SK-N-SH treated with all-trans-retinoic acid at 6 μM for 48 hours (cell line): ENCODE measurements around the gene IWS1.

Experiments
- ATAC-seq: fragments of 200-7000 bp; cut with Tn5 transposase; 3 replicates; pipeline ENCODE4 v1.9.1; 2020; ENCODE audit warnings: mild to moderate bottlenecking, moderate library complexity
- BACH2 ChIP-seq: fragments of 250-450 bp; sonication (Bioruptor Pico); IDR thresholded peaks from 2 replicates; pipeline ENCODE4 v1.9.0; 2021; ENCODE audit warnings: mild to moderate bottlenecking, borderline replicate concordance
- CREB5 ChIP-seq: fragments of 250-450 bp; sonication (Bioruptor Pico); IDR thresholded peaks from 2 replicates; pipeline ENCODE4 v1.5.1; 2020; ENCODE audit warnings: low read depth, mild to moderate bottlenecking, moderate library complexity
- CSDC2 ChIP-seq: fragments of 250-450 bp; sonication (Bioruptor Pico); IDR thresholded peaks from 2 replicates; pipeline ENCODE4 v1.5.0; 2020; ENCODE audit warnings: mild to moderate bottlenecking, moderate library complexity
- ESRRG ChIP-seq: fragments of 250-450 bp; sonication (Bioruptor Pico); IDR thresholded peaks from 2 replicates; pipeline ENCODE4 v1.6.1; 2021; ENCODE audit warnings: mild to moderate bottlenecking
- GLIS3 ChIP-seq: fragments of 250-450 bp; sonication (Bioruptor Pico); IDR thresholded peaks from 2 replicates; pipeline ENCODE4 v1.5.0; 2020; ENCODE audit warnings: mild to moderate bottlenecking, moderate library complexity
- ISL1 ChIP-seq: fragments of 250-450 bp; sonication (Bioruptor Pico); IDR thresholded peaks from 2 replicates; pipeline ENCODE4 v2.1.2; 2022; ENCODE audit warnings: mild to moderate bottlenecking, moderate library complexity
- OSR1 ChIP-seq: fragments of 250-450 bp; sonication (Bioruptor Pico); IDR thresholded peaks from 2 replicates; pipeline ENCODE4 v1.8.0; 2022; ENCODE audit warnings: moderate library complexity, mild to moderate bottlenecking, inconsistent platforms
- PATZ1 ChIP-seq: fragments of 250-450 bp; sonication (Bioruptor Pico); IDR thresholded peaks from 2 replicates; pipeline ENCODE4 v1.8.0; 2020; ENCODE audit warnings: mild to moderate bottlenecking, moderate library complexity, borderline replicate concordance
- RARB ChIP-seq: fragments of 250-450 bp; sonication (Bioruptor Pico); IDR thresholded peaks from 2 replicates; pipeline ENCODE4 v1.8.0; 2021; ENCODE audit warnings: mild to moderate bottlenecking, moderate library complexity
- SNAI2 ChIP-seq: fragments of 250-450 bp; sonication (Bioruptor Pico); IDR thresholded peaks from 2 replicates; pipeline ENCODE4 v1.5.0; 2020; ENCODE audit warnings: mild to moderate bottlenecking, moderate library complexity
- TCF4 ChIP-seq: fragments of 250-450 bp; sonication (Bioruptor Pico); IDR thresholded peaks from 2 replicates; pipeline ENCODE4 v1.8.0; 2021; ENCODE audit warnings: mild to moderate bottlenecking, moderate library complexity, borderline replicate concordance
- TOX ChIP-seq: fragments of 250-450 bp; sonication (Bioruptor Pico); IDR thresholded peaks from 2 replicates; pipeline ENCODE4 v1.8.0; 2021; ENCODE audit warnings: mild to moderate bottlenecking, moderate library complexity, borderline replicate concordance
- ZC3H10 ChIP-seq: fragments of 250-450 bp; sonication (Bioruptor Pico); IDR thresholded peaks from 2 replicates; pipeline ENCODE4 v1.5.1; 2021; ENCODE audit warnings: mild to moderate bottlenecking, moderate library complexity
- ZFP3 ChIP-seq: fragments of 250-450 bp; sonication (Bioruptor Pico); IDR thresholded peaks from 2 replicates; pipeline ENCODE4 v1.5.0; 2020; ENCODE audit warnings: mild to moderate bottlenecking, moderate library complexity
- ZFP30 ChIP-seq: fragments of 450-650 bp; formaldehyde crosslinking; IDR thresholded peaks from 2 replicates; pipeline ENCODE4 v1.5.0; 2022; ENCODE audit warnings: mild to moderate bottlenecking, moderate library complexity
- ZNF565 ChIP-seq: fragments of 450-650 bp; formaldehyde crosslinking; conservative IDR thresholded peaks from 2 replicates; pipeline ENCODE4 v1.5.0; 2020; ENCODE audit warnings: low read depth, mild to moderate bottlenecking, moderate library complexity
- ZNF70 ChIP-seq: fragments of 450-650 bp; formaldehyde crosslinking; IDR thresholded peaks from 2 replicates; pipeline ENCODE4 v1.5.0; 2020; ENCODE audit warnings: mild to moderate bottlenecking, moderate library complexity
- TF ChIP-seq, protein P1 (sequence below): fragments of 250-450 bp; sonication (Bioruptor Pico); IDR thresholded peaks from 2 replicates; pipeline ENCODE4 v1.5.1; 2021; ENCODE audit warnings: mild to moderate bottlenecking, moderate library complexity
- TF ChIP-seq, protein P2 (sequence below): fragments of 250-450 bp; sonication (Bioruptor Pico); IDR thresholded peaks from 2 replicates; pipeline ENCODE4 v1.8.0; 2021; ENCODE audit warnings: low read depth, mild to moderate bottlenecking, moderate library complexity, borderline replicate concordance

Gene IWS1

DNA sequence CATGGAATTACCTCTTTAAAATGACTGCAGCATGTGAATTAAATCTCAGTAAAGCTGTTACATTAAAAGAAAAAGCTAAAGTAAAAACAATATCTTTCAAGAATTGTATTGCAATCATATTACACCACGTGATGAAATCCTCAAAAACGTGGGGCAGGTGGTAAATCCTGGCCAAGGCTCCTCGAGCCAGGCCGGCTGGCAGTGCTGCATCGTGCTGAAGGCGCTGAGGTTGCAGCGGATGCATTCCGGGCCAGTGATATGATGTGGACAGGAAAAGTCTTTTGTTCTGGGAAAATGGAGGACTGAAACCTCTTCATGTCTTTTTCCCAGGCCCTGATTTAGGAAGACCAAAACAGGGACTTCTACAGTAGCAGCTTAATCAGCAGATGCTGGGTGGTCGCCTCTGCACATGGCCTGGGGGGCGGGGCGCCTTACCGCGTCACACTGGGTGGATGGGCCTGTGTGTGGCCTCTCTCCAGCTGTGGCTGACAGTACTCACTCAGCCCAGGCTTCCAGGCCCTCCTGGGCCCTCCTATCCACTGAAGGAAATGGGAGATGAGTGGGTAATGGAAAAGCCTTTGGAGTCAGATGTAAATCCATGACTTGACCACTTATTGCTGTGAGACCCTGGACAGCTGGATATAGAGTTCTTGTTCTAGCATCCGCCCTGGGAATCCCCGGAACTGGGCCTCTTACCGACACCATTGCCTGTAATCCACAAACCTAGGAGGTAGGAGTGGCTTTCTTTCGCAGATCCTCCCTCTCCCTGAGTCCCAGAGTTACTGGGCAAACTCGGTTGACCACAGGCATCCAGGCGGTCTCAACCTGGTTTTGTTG lies 62.9 kb downstream of the IWS1 start:
- no peak for ATAC-seq
- no peak for TF ChIP-seq ESRRG (CRISPR knock-in tag)
- TF ChIP-seq, protein P1, sequence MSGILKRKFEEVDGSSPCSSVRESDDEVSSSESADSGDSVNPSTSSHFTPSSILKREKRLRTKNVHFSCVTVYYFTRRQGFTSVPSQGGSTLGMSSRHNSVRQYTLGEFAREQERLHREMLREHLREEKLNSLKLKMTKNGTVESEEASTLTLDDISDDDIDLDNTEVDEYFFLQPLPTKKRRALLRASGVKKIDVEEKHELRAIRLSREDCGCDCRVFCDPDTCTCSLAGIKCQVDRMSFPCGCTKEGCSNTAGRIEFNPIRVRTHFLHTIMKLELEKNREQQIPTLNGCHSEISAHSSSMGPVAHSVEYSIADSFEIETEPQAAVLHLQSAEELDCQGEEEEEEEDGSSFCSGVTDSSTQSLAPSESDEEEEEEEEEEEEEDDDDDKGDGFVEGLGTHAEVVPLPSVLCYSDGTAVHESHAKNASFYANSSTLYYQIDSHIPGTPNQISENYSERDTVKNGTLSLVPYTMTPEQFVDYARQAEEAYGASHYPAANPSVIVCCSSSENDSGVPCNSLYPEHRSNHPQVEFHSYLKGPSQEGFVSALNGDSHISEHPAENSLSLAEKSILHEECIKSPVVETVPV (CRISPR knock-in tag) = no peak
- no peak for TF ChIP-seq RARB (CRISPR knock-in tag)
- TF ChIP-seq ZC3H10 (CRISPR knock-in tag) = no peak
- TF ChIP-seq TOX = no peak
- no peak for TF ChIP-seq CSDC2 (CRISPR knock-in tag)
- TF ChIP-seq, protein P2, sequence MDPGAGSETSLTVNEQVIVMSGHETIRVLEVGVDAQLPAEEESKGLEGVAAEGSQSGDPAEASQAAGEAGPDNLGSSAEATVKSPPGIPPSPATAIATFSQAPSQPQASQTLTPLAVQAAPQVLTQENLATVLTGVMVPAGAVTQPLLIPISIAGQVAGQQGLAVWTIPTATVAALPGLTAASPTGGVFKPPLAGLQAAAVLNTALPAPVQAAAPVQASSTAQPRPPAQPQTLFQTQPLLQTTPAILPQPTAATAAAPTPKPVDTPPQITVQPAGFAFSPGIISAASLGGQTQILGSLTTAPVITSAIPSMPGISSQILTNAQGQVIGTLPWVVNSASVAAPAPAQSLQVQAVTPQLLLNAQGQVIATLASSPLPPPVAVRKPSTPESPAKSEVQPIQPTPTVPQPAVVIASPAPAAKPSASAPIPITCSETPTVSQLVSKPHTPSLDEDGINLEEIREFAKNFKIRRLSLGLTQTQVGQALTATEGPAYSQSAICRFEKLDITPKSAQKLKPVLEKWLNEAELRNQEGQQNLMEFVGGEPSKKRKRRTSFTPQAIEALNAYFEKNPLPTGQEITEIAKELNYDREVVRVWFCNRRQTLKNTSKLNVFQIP (CRISPR knock-in tag) = no peak
- no peak for TF ChIP-seq PATZ1 (CRISPR knock-in tag)
- no peak for TF ChIP-seq CREB5 (CRISPR knock-in tag)
- TF ChIP-seq ZNF70 (CRISPR knock-in tag) = no peak

- TF ChIP-seq SNAI2 (CRISPR knock-in tag) = no peak
- TF ChIP-seq GLIS3 (CRISPR knock-in tag) = no peak
- no peak for TF ChIP-seq TCF4
- TF ChIP-seq CREB5 (CRISPR knock-in tag) = no peak
- TF ChIP-seq ZFP30 (CRISPR knock-in tag) = no peak
- no peak for TF ChIP-seq ISL1 (CRISPR knock-in tag)
- TF ChIP-seq, all 23 proteins: peak for 0
- no peak for ATAC-seq
Observed at GRCh38 chr2:127462461-127462860, 63.8 kb downstream of the IWS1 start.

GRCh38 chr2:127456960-127457359 lies 69.3 kb downstream of the IWS1 start:
- TF ChIP-seq ISL1 (CRISPR knock-in tag) = no peak
- TF ChIP-seq ZFP3 = no peak
- TF ChIP-seq RARB (CRISPR knock-in tag) = no peak
- no peak for TF ChIP-seq GLIS3 (CRISPR knock-in tag)
- TF ChIP-seq ZNF565 (CRISPR knock-in tag) = no peak
- no peak for TF ChIP-seq SNAI2 (CRISPR knock-in tag)
- no peak for TF ChIP-seq CREB5 (CRISPR knock-in tag)
- no peak for TF ChIP-seq OSR1 (CRISPR knock-in tag)
- TF ChIP-seq BACH2 = no peak
- no peak for ATAC-seq
